GM19043 (cell line): ENCODE data around the gene PHKB.

Experiments used
- ATAC-seq: cut with Tn5 transposase; IDR thresholded peaks from one replicate; pipeline ENCODE4 v1.9.1; 2021; ENCODE audit warnings: low read depth; ENCODE audit not compliant: unreplicated experiment

The PHKB gene

DNA sequence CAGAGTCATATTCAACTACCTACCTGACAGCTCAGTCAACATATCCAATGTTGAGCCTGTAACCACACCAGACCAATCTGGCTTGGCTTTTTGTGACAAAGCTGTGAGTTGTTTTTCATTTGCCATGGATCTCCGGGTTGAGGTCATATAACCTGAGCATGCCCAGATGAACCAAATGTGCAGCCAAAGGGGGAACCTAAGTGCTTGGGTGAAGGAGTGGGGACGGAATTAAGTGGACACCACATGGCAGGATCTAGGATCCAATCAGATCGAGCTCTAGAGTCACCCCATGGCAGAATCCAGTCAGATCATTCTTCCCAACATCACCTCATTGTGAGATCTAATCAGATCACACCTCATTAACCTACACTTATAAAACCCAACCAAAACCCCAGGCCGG is 258.6 kb downstream of the PHKB start:
- no peak for ATAC-seq

DNA sequence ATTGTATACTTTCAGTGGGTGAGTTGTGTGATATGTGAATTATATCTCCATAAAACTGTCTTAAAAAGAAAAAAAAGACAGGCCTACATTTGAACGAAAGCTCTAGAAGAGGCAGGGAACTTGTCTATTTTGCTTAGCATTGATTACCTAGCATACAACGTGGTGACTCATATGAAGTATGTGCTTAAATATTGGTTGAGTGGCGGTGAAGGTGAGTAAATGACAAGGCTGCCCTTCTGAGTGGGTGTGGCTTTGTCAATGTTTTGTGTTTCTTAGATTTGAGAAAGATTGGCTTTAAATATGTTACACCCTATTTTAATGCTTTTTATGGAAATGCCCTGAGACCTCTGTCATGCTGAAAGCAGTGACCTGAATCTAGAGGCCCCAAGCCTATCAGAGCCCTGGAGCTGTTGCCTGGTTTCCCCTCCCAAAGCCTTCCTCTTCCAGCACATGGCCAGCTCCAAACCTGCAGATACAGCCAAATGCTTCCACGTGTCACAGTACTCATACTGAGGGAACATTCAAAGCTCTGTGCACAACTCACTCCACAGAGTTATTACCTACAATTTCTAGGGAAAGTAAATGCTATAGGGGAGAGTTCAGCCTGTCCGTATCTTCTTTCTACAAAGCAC is 260.0 kb downstream of the PHKB start:
- no peak for ATAC-seq

DNA sequence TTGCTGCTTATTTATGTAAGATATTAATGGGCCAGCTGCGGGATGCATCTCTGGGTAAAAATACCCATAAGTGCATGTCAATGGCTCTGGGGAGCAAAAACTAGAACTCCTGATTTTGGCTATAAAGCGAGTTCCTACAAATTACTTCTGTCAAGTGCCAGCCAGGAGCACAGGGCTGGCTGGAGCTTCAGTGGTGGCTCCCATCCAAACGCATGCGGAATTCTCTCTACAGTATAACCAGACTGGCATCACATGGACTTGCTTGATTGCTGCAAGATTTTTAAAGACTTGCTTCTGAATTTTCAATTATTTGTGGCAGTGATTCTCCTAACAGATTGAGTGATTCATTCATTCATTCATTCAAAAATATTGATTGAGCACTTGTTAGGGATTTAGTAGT is 260.9 kb downstream of the PHKB start:
- ATAC-seq: no peak

DNA sequence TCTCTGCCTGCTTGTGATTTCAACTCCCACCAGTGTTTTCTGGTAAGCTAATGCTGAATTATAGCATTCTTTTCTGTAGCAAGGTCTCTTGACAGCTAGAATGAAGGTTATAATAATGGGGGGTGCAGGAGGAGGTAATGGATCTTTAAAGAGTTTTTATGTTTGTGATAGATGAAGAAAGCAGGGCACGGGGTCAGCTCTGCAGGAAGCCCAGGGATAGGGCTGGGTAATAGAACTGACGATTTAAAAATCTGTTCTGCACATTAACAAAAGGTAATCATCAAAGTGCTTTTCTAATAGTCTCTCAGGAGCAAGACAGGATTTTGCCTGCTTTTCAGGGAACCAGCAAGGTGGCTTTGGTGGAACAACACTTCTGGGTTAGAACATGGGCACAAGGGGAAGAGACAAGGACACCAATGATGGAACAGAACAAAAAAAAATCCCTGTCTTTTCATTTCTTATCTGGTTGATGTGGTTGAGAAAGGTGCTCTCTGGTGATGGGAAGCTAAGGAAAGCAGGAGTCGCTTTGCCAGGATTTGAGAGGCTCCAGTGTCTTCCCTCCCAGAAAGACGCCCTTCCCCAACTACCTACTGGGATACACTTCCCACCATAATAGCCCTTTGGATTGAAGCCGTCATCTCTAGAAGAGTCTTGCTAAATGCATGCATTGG is 263.1 kb downstream of the PHKB start:
- ATAC-seq: no peak

DNA sequence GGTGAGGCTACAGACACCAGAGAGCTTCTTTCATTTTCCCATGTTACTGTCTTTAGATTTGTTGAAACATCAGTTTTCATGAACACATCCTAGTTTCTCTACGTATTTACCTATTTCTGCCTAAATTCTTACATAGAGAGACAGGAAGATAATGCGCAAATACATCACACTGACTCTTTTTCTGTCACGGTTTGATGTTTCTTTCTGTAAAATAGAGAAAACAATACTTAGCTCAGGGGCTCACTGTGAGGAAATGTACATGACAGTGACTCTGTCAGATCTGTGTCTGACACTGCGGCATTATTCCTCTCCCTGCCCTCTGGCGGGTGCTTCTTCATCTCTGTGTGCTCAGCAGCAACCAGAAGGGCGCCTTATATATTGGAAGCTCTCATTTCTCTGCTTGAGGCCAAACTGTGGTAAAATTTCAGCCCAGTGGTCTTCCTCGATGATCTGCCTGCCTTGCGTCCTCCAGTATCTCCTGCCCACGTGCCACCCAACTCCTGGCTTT is 264.1 kb downstream of the PHKB start:
- no peak for ATAC-seq

DNA sequence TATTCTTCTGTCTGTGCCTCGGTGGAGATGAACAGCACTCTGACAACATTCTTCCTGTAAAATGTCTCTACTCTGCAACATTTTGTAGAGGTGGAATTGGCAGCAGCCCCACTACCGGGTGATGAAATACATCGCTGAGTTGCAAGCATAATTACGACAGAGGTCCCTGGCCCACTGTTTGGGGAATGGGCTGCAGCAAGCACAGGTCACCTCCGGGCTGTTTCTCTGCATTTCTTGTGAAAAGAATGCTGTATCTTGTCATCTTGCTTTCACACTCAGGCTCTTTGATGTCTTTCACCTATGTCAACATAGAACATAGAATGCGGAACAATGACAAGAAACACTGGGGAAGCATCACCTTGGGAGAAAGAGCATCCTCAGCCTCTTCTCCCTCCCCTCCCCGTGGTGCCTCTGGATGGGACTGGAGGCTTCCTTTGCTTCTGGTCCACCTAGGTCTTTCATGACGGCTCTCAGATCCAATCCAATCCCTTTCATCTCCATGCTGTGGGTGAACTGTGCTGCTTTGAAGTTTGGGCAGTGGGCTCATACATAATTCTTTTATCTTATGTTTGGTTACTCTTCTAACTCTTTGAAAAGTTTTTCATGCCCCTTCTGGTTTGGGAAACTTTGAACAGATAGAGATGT is 265.0 kb downstream of the PHKB start:
- no peak for ATAC-seq

DNA sequence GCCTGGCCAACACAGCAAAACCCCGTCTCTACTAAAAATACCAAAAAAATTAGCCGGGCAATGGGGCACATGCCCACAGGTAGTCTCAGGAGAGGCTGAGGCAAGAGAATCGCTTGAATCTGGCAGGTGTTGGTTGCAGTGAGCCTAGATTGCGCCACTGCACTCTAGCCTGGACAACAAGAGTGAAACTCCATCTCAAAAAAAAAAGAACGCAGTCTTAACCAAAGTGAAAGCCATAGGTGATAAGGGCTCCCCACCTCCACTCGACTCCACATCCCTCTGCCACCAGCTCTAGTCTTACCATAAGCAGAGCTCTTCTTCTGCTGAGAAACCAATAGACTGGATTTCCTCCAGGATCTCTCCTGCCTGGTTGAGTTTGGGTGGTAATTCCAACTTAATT is 266.0 kb downstream of the PHKB start:
- no peak for ATAC-seq

DNA sequence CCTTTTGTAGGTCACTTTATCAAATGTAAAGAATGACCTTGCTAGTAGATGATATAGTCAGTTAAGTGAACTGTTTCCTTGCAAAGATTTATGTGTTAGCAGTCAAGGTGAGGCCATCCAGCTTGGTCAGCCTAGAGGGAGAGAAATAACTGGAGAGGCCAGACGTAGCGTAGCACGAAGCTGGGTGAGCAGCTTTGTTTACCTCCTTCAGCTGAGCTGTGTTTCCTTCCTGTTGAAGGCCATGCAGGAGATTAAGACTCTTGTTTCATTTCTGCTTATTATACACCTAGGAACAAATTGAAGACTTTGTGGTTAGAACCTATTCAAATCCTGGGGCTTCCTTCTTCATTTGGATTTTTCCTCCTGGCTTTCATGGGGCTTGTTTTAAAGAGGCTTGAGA is 267.1 kb downstream of the PHKB start:
- no peak for ATAC-seq

DNA sequence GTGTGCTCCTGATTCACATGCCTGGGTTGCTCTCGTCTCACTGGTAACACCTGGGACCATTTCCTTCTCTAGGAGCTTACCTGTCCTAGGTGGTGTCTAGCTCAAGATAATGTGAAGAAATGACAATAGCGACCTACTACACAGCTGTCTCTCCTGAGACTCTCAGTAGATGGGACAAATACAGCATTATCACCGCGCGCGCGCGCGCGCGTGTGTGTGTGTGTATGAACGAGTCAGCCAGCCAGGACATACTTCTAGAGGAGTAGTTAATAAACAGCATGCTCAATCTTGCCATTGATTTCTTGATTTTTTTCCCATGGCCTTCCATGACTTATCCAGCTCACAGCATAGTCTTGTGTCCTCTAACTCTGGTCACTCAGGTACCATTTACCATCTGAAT is 268.6 kb downstream of the PHKB start:
- ATAC-seq: no peak

DNA sequence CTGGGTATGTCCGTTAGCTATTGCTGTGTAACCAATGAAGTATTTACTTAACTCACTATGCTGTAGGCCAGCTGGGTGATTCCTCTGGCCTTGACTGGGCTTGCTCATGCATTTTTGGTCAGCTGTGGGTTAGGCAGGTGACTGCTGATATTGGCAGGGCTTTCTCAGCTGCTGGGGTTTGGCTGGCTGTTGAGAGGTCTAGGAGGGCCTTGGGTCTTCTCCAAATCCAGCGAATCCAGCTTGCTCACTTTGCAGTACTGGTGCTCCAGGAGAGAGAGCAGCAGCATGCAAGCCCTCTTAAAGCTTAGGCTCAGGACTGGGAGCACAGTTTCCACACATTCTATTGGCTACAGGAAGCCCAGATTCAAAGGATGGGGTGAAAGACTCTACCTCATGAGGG is 270.1 kb downstream of the PHKB start:
- ATAC-seq: no peak

DNA sequence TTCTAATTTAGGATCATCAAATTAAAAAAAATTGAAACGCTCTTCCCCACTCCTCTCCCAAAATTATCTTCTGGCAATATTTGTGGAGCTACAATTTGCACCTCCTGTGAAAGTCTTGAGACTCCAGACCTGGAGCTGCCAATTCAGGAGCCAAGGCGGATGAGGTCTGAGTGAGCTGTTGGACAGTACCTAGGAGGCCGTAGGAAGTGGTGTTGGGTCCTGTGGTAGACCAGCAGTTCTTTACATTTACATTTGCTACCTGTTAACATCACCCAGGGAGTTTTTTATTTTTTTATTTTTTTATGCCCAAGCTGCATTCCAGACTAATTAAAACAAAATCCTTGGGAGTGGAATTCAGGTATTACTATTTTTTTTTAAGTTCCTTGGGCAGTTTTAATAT is 271.0 kb downstream of the PHKB start:
- ATAC-seq: no peak

DNA sequence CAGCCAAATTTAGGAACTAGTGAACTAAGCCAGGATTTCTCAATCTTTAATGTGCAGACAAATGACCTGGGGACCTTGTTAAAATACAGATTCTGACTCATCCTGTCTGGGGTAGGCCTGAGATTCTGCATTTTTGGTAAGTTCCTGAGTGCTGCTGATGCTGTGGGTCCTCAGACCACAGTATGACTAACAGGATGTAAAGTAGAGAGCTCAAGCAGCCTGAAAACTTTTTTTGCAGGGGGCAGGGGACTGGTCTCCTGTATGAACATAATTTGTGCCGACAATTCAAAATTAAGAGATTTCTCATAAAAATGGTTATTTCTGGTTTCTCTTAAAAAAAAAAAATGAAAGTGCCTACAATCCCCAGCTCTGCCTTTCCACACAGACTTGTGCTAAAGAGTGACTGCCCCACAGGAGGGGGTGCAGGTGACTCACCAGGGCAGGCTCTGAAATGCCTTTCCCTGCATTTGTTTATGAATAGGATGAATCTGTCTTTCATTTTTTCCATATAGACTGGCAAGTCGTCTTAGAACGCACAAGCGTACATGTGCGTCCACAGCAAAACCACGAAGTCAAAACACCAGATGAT is 271.5 kb downstream of the PHKB start:
- no peak for ATAC-seq

DNA sequence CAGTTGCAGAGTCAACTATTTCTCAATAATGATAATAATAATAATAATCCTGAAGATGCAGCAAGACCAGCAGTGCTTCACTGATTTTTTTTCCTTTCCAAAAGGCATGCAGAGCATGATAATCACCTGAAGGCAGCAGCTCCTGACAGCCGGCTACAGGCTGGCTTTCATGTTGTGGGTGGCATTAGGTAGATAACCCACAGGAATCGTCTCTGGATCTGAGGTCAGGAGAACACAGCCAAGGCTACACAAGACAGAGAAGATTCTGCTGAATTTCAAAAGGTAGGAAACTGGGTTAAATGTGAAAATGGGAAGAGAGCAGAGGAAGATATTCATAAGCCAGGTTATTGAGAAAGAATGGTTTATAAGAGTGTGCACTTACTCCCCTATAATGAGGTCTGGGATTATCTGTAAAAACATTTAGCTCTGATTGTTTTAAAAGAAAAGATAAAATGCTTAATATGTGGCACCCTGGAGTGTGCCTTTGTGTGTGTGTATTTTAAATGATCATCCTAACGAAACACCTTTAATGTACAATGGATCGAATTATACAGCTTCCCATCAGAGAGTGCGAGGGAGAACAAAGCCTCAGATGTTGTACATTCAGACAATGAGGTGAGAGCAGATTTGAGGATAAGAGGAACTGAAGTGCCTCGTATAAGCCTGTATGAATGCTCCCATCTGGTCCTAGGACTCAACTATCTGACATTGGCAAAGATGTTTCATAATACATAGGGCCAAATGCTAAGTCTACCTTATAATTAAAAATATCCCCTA is 273.1 kb downstream of the PHKB start:
- ATAC-seq: no peak

DNA sequence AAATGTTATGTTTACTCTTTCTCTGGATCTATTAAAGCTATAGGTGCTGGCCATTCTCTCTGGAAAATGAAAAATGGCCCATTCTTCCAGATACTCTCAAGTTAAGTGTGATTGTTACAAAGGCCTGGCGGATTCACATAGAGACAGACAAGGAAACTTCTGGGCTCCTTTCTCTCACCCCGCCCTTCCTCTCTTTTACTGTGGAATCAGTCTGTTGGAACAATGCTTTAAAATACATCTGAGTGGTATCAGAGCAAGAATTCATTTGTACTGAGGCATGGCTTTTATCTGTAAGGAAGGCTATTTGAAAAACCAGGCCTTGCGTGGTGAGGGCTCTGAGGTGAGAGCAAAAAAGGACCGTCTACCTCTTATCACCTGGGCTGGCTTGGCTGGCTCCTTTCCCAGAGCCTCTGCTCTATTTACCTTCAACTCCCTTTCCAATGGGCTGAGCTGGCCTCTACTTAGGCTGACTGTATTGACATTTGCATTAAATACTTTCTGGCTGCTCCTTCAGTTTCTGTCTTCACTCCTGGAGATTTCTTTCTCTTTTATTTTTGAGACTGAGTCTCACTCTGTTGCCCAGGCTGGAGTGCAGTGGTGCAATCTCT is 274.0 kb downstream of the PHKB start:
- no peak for ATAC-seq

DNA sequence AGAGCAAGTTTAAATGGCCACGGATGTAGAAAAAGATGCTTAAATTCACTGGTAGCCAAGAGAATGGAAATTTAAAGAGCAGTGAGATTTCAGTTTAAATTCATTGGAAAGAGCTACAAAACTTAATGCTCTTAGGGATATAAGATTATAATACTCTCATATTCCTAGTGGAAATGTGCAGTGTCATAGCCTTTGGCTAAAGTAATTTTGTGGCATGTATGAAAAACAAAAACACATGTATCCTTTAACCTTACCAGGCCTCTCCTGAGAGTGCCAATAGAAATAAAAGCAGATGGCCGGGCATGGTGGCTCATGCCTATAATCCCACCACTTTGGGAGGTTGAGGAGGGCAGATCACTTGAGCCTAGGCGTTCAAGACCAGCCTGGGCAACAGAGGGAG is 289.2 kb downstream of the PHKB start:
- ATAC-seq: no peak
